Head of caudate nucleus (tissue), 42 donors: ENCODE results near the gene SLAMF7.
"Not testable (repeated sequence)": the region's sequence is repeated elsewhere in the genome, so short reads cannot be mapped to it uniquely, and the experiment has no call there.

Experiments
- DNase-seq, 42 donors: peaks; one replicate each; pipeline versions ENCODE4 v3.0.0 to v3.0.0-alpha.2; 2020 to 2021; ENCODE audit warnings: mixed read lengths in 7 of 42
- intact Hi-C: fragments of 100-400 bp; cut with DNase I; formaldehyde crosslinking; loops from one replicate; pipeline ENCODE4 v1.15.0; 2022

The SLAMF7 gene

DNA sequence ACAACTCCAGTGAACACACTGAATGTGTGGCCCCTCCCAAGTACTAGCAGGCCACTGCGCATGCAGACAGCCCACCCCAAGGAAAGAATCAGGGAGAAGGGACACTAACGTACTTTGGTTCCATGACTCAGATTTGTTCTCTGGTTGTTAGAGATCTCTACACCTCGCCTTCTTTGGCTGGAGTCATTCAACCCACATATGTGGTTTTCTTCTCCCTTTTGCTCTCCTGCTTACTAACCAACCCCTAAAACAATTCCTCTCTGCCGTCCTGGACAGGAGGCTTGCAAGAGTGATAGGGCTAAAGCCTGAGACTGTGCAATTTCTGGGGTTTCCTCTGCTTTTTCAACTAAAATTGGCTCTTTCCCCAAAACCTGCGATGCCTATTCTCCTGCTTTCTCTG, 21.7 kb upstream of the SLAMF7 start:
- intact Hi-C loops = no loop called here
- no peak for DNase-seq

DNA sequence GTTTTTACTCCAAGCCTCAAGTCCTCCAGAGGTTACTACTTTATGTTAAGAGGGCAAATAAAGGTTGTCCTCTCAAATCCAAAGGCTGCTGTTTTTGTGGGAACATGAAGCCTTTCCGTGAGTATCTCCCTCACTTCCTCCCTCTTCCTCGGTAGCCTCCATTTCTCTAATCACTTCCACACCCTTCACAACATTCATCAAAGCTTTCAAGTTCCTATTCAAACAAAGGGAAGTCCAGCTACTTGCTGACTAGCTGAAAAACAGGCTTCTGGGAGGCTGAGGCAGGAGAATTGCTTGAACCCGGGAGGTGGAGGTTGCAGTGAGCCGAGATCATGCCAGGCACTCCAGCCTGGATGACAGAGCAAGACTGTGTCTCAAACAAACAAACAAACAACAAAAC, 20.8 kb upstream of the SLAMF7 start:
- no peak for DNase-seq
- intact Hi-C loops = no loop called here

DNA sequence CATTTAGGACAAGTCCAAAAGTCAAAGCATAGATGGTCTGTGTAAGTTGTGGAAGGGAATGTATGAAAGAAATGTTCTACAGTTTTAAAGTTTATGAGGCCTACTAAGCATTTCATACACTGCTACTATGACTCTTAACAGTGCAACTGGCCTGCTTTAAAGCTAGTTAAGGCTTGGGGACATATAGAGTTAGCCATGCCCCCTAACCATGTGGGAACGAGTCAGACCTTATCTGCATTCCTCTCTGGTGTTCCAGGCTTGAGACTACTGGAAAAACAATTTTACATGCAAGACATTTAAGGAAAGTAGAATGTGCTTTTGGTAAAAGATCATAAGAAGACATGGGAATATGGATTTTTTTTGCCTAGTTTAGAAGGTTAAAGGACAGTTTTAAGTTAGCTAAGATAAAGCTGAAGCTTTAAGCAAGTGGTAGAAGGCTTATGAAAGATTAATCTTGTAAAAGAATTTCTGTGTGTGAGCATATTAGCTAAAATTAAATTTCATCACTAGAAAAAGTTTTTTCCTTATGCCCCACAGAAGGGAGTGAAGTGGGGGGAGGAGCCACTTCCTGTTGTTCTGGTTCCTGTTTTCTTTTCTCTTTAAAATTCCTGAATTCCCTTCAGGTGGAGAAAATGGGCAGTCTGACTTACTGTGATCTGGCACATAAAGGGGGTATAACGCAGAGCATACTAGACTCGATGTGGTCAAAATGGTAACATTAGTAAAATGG, 18.5 kb upstream of the SLAMF7 start:
- intact Hi-C loops = loop anchor here (10.0 kb wide), 1 partner anchor 234 kb away; the partner anchor contains the start of gene ITLN2
- no peak for DNase-seq

DNA sequence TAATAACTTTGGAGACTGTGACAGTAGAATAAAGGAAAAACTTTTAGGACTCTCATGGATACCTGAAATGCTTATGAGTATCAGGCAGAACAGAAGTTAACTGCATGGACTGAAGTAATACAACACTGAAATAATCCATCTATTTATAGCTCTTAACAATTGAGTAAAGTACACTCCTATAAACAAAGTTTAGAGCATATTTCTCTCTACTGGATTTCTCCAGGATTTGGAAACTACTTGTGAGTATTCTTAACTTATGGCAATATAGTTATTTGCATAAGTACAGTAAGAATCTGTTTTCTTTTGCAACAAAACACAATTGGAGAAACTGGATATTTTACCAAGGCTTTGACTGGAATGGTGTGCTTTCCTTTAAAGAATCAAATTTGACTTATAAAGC, 17.6 kb upstream of the SLAMF7 start:
- intact Hi-C loops = loop anchor here (10.0 kb wide), 1 partner anchor 233 kb away; the partner anchor contains the start of gene ITLN2
- DNase-seq = no peak

DNA sequence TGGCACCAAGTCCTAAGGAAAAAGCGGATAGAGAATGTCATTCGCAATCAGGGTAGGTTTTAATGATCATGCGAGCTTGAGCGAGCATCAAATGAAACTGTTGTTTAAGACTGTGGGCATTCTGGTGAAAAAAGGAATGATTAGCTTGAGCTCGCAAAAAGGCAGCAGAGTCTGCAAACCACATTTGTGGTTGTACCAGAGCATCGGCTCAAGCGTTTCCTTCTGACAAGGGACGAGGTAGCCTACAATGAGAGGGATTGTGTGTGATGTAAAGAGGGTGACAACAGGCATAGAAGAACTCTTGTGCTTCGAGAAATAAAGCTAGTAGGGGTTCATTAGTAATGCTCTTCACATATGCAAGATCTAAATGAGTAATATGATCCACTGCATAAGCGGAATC, 16.3 kb upstream of the SLAMF7 start:
- DNase-seq = no peak
- intact Hi-C loops = loop anchor here (10.0 kb wide), 1 partner anchor 232 kb away; the partner anchor contains the start of gene ITLN2

DNA sequence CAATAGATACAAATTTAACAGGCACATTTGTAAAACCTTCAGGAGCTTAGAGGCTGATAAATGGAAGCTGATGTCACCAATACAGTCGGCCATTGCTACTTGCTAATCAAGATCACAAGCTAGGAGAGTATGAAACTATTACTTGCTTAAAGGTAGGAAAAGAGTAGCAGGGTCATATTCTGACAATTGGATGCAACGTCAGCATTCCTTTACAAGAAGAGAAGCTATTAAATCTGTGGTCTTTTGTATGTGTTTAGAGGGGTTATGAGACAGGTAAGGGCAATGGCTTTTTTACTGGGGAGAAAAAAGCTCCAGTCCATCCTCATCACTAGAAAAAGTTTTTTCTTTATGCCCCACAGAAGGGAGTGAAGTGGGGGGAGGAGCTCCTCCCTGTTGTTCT, 15.7 kb upstream of the SLAMF7 start:
- intact Hi-C loops = loop anchor here (10.0 kb wide), 1 partner anchor 231 kb away; the partner anchor contains the start of gene ITLN2
- DNase-seq = no peak

DNA sequence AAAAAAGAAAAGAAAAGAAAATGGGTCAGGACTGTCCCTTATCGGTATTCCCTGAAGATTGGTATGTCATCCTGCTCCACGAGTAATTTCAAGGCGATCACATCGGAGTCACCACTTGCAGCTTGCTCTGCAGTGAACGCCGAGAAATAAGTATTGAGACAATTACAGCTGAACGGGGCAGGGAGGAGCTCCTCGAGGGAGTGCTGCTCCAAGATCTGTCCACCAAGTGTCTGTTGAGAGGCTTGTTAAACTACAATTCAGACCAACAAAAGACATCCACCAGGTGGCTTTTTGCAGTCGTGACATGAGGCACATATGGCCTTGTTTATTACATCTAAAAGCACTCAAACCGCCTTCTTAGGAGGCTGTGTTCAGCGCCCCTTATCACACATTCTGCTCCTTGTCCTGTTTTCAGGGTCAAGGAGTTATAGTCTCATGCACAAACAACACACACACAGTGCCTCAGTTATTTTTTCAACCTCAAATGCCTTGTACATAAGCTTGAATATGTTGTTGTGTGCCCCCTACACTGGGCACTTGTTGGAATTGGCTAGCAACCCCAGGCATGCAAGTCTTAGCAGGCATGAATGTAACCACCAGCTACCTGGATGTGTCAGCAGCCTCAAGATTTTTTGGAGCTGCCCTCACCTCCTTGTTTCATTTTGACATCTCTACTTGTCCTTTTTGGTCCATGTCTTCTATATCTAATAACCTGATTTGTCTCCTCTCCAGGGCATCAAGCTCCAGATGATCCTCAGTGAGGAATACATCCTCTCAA, 14.4 kb upstream of the SLAMF7 start:
- intact Hi-C loops = loop anchor here (10.0 kb wide), 1 partner anchor 230 kb away; the partner anchor contains the start of gene ITLN2
- no peak for DNase-seq

DNA sequence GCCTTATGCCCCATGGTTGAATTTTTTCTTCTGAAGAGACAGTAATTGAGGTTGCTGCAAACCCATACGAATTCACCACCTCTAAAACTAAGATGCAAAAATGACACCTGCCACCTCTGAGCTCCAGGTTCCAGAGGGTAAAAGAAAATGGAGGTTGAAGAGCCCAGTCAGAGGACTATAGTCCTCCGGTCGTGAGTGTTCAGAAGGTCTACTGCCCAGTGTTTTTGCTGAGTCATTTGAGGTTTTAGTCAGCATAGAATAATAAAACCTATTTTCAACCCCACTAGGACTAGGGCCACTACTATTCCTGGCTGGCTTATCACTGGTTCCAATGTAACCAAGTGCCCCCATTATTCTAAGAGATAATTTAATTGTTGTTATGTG, 12.9 kb upstream of the SLAMF7 start:
- DNase-seq = no peak
- intact Hi-C loops = loop anchor here (10.0 kb wide), 1 partner anchor 229 kb away; the partner anchor contains the start of gene ITLN2

DNA sequence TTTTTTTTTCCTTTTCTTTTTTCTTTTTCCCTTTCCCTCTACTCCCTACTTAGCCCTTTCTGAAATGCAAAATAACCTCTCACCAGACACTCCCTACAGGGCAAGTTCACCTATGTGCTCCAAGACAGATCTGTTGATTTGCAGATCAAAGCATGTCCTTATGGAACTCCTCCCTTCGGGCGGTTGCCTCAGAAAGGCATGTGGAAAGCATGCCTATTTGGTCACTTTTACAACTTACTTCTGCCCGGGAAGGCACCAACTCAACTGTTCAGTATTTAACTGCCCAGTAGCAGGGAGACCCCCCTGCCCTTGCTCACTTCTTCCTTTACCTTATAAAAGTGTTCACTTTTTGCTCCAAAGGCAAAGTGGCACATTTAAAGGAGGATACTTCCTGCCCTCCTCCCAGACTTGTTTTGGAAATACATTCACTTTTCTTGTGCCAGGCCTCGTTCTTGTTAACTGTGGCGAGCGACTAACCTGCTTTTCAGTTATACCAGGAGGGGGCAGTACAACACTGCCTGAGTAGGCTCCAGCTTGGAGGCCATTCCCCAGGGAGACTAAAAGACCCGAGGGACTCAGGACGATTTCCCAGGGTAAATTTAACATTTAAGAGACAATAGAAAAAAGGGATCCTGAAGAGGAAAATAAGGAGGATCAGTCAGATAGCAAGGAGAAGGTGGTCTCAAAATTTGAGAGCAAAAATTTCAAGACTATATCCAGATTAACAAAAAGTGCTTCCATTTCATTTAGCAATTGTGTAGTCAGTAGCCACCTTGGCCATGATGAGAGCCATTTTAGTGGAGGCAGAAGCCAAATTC, 12.3 kb upstream of the SLAMF7 start:
- DNase-seq = peak; percentile 8 to 85 (median 62)
- intact Hi-C loops = loop anchor here (10.0 kb wide), 1 partner anchor 228 kb away; the partner anchor contains the start of gene ITLN2

DNA sequence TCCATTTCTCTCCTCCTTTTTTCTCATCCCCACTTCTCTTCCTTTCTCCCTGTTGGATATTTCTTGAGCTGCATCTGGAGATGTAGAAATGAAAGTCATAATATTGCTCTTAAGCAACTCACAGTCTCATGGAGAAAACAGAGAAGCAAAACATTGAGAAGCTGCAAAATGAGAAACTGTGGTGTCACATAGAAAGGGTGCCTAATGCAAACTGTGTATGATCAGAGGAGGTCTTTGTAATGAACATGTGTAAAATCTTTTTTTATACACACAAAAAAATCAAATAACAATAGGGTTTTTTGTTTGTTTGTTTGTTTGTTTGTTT, 11.8 kb upstream of the SLAMF7 start:
- intact Hi-C loops = loop anchor here (10.0 kb wide), 1 partner anchor 228 kb away; the partner anchor contains the start of gene ITLN2
- no peak for DNase-seq

DNA sequence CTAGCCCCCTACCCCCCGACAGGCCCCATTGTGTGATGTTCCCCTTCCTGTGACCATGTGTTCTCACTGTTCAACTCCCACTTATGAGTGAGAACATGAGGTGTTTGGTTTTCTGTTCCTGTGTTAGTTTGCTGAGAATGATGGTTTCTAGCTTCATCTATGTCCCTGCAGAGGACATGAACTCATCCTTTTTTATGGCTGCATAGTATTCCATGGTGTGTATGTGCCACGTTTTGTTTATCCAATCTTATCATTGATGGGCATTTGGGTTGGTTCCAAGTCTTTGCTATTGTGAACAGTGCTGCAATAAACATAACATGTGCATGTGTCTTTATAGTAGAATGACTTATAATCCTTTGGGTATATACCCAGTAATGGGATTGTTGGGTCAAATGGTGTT, 7.5 kb upstream of the SLAMF7 start:
- DNase-seq, intact Hi-C loops: not testable (repeated sequence)

DNA sequence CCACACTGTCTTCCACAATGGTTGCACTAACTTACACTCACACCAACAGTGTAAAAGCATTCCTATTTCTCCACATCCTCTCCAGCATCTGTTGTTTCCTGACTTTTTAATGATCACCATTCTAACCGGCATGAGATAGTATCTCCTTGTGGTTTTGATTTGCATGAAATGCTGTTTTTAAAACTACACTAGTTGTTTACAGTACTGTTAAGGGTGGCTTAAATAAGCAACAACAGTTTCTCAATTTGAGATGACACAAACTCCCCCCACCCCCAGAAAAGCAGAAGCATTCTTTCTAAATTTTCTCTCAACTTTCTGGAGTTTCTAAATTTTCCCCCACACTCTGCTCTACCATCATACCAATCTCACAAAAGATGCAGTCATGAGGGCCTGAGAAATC, 7.1 kb upstream of the SLAMF7 start:
- intact Hi-C loops = no loop called here
- DNase-seq = no peak

DNA sequence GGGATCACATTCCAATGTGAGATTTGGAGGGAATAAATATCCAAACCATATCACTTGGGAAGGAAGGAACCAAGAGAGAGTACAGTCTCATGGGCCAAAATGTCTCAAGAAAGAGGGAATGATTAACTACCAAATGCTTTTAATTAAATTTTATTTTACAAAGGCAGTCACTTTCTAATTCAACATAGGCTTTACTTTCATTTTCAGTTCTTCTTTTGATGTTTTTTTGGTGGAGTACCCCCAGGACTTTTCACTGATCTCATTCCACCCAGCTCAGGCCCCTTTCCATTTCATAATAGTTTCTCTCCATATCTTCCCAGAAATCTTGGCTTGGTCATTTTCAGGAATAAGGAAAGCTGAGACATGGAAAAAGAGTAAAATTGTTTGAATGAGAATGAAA, 5.1 kb upstream of the SLAMF7 start:
- intact Hi-C loops = no loop called here
- no peak for DNase-seq

DNA sequence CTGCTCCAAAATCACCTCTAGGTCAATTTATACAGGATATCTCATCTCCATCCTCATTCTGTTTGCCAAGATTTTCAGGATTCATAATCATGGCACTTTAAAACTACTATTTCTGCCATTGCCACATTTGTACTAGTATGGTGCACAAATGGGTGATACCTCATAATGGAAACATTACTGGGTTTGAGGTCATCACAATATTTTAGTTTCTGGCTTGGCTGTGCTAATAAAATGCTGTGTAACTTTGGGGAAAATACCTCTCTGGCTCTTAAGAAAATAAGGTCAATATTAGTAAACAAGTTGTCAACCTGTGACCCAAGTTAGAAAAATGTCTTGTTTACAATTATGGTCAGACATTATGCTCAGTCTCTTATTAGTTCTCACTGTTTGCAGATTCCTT, 4.7 kb upstream of the SLAMF7 start:
- intact Hi-C loops = no loop called here
- DNase-seq = no peak

DNA sequence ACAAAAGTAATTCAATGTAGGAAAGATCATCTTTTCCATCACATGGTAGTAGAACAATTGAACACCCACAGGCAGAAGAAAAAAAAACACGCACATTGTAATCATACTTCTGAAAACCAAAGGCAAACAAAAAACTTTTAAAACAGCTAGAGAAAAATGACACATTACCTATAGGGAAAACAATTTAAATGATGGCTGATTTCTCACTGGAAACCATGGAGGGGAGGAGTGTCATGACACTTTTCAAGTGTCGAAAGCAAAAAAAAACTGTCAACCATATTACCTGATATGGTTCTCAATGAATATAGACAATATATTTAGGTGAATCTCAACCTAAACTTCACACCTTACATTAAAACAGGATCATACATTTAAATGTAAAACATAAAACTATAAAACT, 776 bp upstream of the SLAMF7 start:
- DNase-seq = no peak
- intact Hi-C loops = no loop called here

DNA sequence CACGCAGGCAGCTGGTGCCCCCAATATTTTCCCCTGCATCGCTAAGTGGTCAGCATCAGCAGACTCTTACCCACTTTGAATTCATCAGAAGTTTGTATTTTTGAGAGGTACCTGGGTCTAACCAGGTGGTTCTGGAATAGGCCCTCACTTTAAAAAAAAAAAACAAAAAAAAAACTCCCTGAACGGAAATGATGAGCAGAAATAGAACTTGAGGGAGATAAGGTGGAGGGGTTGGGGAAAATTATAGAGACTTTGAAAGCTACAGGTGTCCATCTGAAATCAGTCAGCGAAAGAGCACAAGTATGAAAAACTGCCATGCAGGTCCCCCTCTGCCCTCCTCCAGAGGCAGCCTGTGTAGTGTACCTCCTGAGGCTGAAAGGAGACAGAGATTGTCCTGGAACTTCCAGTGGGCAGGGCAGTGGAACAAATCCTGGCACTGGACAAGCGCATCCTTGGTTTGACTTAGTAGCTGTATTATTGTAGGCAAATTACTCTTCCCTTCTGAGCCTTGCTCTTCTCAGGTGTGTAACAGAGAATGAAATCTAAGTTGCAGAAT, 1.2 kb downstream of the SLAMF7 start:
- intact Hi-C loops = no loop called here
- no peak for DNase-seq

DNA sequence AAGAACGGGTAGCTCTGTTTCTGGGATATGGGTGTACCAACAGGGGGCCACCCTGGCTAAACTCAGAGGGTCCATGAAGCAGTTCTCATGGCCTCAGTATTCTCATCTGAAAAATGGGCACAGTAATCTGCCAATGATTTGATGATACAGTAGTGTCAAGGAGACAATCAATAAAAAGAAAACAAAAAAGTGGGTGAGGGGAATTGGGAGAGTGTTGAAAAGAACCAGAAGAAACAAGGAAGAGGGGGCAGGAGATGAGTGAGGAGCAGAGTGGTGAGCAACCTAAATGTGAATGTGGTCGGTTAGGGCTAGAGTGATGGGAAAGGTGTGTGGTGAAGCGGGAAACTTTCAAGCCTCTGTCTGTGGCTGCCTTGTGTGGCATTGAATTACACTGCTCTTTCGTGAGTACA, 2.0 kb downstream of the SLAMF7 start:
- intact Hi-C loops = no loop called here
- no peak for DNase-seq

DNA sequence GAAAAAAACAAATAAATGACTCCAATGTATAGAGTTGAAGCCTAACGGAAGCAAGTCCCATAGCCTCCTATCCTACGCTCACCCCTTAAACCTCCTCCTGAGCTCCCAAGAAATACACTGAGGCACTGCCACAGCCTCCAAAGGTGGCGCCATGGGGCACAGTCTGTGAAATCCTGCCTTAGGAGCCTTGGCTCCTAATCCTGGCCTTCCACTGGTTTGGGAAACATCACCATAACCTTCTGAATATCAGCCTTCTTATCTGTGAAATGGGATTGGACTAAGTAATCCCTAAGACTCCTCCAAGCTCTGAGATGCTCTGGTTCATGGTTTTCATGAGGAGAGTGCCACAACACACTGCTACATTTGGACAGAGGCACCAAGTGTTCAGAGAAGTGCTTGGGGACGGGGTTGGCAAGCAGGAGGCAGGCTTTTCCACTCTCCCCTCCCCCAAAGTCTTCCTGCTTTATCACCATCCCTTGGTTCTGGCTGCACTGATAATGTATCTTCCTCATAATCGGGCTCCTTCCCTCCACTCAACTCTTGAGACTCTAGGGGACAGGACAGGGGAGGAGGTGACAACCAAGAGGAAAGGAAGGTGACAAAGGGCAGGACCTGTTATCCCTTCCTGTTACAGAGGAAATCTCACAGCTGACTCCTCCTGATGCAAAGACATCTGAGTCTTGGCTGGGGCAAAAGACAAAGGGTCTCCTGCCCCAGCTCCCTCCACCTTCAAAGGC, 2.7 kb downstream of the SLAMF7 start:
- intact Hi-C loops = no loop called here
- DNase-seq = no peak
